B cell (primary cell): ENCODE results near the gene BIRC7.

Experiments used
- CTCF ChIP-seq: fragments of 200-600 bp; IDR thresholded peaks from one replicate; pipeline ENCODE4 v1.8.0; 2022; ENCODE audit warnings: antibody characterized with exemption, mild to moderate bottlenecking
- EZH2 ChIP-seq: IDR thresholded peaks from 2 replicates; pipeline ENCODE4 v1.6.1; 2012; ENCODE audit warnings: borderline replicate concordance, low read depth, mild to moderate bottlenecking, moderate library complexity, low read length; ENCODE audit not compliant: insufficient read depth, poor library complexity, severe bottlenecking

DNA sequence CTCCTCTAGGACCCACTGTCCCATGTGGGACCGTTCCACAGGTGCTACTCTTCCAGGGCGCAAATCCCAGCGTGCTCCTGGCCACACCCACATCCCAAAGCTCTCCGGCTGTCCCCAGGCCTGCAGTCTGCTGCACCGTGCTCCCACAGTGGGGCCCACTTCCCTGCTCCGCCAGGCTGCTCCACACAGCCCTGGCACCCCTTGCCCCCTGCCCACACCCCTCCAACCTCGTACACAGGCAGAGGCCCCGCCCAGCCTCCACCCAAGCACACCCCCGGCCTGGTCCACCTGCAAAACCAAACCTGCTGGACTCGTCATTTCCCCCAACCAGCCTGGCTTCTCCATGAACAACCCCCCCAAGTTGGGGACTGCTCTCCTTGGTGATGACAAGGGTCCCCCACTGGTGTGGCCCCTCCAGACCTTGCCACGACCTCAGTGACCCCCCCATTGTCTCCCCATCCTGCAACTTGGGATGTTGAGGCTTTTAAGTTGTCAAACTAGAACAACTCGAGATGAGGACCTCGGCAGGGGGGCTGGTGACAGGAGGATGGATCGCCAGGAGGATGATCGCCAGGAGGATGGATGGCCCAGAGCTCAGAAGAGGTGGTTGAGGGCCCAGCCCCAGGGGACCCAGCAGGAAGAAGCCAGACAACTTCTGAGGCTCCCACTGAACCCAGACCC lies 46.9 kb upstream of the BIRC7 start:
- TF ChIP-seq CTCF (no peak), EZH2 (no peak)
